K562 (cell line): ENCODE results near the gene CEP135.

Source experiments
- CHD1 ChIP-seq: fragments of 200-600 bp; sonication (generic); IDR thresholded peaks from one replicate; pipeline ENCODE4 v1.6.1; 2012; ENCODE audit warnings: mild to moderate bottlenecking, moderate library complexity, low read length, inconsistent platforms
- CTCF ChIP-seq, 3 experiments: IDR thresholded peaks in 2 of 3; conservative IDR thresholded peaks in 1 of 3; 2 replicates each; pipeline ENCODE4 v1.5.1; 2011 to 2012; ENCODE audit warnings: low read length in 3 of 3, mild to moderate bottlenecking in 3 of 3, control low read depth in 2 of 3, improper control_type of control experiment in 1 of 3, inconsistent platforms in 1 of 3, low read depth in 1 of 3, mixed read lengths in 1 of 3, moderate library complexity in 1 of 3; ENCODE audit not compliant: insufficient read depth in 2 of 3
- FOXJ3 ChIP-seq: sonication (generic); formaldehyde crosslinking; IDR thresholded peaks from 2 replicates; pipeline ENCODE4 v1.4.0; 2020; ENCODE audit warnings: mild to moderate bottlenecking, missing genetic modification reagents
- MAX ChIP-seq: sonication (generic); formaldehyde crosslinking; IDR thresholded peaks from 2 replicates; pipeline ENCODE4 v1.9.0; 2022; ENCODE audit warnings: mild to moderate bottlenecking, missing genetic modification reagents
- RBFOX2 ChIP-seq: fragments of 200-400 bp; formaldehyde crosslinking; IDR thresholded peaks from 2 replicates; pipeline ENCODE4 v1.6.1; 2017; ENCODE audit warnings: low read depth, mild to moderate bottlenecking, low read length, moderate library complexity
- SIRT6 ChIP-seq: IDR thresholded peaks from one replicate; pipeline ENCODE4 v1.6.1; 2012; ENCODE audit warnings: low read depth, mild to moderate bottlenecking, control low read depth, inconsistent platforms, low read length, moderate library complexity
- SP1 ChIP-seq: sonication (generic); formaldehyde crosslinking; IDR thresholded peaks from 2 replicates; pipeline ENCODE4 v1.8.1; 2022; ENCODE audit warnings: mild to moderate bottlenecking, missing genetic modification reagents
- TARDBP ChIP-seq: fragments of 450-650 bp; IDR thresholded peaks from 2 replicates; pipeline ENCODE4 v1.6.1; 2016
- ZNF121 ChIP-seq: sonication (generic); formaldehyde crosslinking; conservative IDR thresholded peaks from 2 replicates; pipeline ENCODE4 v1.8.0; 2022; ENCODE audit warnings: missing genetic modification reagents

- TF ChIP-seq CHD1 (no peak), SP1 (CRISPR knock-in tag) (no peak), FOXJ3 (CRISPR knock-in tag) (no peak), TARDBP (no peak), ZNF121 (no peak), CTCF (IDR thresholded peaks at IDR 0.05 in 2 of 3, conservative IDR thresholded peaks at IDR 0.05 in 1 of 3; ENCODE audit: insufficient read depth in 2 of 3, low read depth in 1 of 3, low read length in 3 of 3) (no peak), RBFOX2 (no peak), SIRT6 (no peak), MAX (CRISPR knock-in tag) (no peak)
These were observed 46.1 kb upstream of the CEP135 start for GRCh38 chr4:55902677-55903076.
